ENCODE data around the gene UST. TPM values are rescaled to one million over a fixed set of nuclear protein-coding genes. Genes with fewer than 3 reads are reported as not detected.

The UST gene
- total RNA-seq, 1 experiment from 2014 or later: 32.1 TPM

DNA sequence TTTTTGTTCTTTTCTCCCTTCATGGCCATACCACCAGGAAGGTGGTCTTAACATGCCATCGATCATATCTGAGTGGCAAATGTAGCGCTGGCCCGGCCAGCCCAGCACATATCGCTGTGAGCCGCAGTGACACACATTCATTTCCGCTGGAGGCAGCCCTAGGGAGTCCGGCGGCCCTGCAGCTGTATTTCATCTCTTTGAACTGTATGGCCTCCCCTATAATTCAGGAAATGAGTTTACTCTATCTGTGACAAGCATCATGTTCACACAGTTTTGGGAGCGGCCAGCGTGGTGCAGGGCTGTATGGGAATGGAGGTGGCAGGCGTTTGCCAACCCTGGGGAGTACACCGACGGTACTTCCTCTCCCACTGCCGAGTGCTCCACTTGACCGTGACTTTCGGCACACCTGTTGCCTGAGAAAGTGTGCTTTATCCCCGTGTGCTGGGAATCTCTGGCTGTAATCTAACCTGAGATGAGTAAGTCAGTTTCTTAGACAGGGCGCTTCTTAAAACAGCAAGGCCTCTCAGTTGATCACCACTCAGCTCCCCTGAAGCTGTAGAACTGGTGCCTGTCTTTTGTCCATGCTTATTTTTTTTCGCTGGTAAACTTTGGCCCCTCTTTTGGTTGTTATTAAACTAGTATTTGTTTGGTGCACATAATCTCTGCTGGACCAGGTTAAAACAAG lies 313.6 kb downstream of the UST start:
- ChIA-PET CTCF (no interaction called here), POLR2A (no interaction called here)
- no peak for ATAC-seq
- Mint-ChIP-seq H3K9me3 (no peaks in the 10 kb centered on the region), H3K27ac (peak overlapping the region; percentile 41; the same call in 1 of the 2 replicates), H3K36me3 (no peaks in the 10 kb centered on the region), H3K4me3 (no peak overlapping the region), H3K27me3 (ENCODE audit: low read depth) (no peaks in the 10 kb centered on the region), H3K4me1 (peaks cover 26% of the 10 kb centered on the region)
- no peak for DNase-seq (ENCODE audit: low spot score)
- no peak for TF ChIP-seq ETV6 (CRISPR knock-in tag; IDR thresholded peaks at IDR 0.05)
- TF ChIP-seq, protein P1, sequence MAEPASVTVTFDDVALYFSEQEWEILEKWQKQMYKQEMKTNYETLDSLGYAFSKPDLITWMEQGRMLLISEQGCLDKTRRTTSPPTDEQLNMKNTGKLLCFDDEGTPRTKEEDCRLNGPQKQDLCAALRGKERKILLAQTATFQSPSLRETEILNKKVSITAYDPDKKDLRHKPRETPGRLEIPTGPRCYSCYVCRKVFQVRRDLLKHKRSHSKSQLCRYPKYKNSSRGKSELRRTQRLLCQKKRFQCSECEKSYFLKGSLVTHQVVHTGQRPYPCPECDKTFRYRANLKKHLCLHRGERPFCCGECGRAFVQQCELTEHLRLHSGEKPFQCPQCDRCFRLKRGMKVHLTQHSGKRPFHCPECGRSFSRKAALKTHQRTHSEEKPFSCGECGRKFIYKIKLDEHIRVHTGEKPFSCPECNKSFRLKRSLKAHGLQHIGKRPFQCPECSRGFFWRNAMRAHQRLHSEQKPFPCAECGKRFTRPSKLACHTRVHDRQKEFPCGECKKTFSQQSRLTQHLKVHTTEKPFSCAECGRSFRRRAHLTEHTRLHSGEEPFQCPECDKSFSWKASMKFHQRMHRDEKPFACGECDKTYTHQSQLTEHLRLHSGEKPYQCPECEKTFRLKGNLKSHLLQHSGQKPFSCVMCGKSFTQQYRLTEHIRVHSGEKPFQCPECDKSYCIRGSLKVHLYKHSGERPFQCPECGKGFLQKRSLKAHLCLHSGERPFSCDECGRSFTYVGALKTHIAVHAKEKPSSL (CRISPR knock-in tag; conservative IDR thresholded peaks at IDR 0.05): no peak
- TF ChIP-seq, protein P2, sequence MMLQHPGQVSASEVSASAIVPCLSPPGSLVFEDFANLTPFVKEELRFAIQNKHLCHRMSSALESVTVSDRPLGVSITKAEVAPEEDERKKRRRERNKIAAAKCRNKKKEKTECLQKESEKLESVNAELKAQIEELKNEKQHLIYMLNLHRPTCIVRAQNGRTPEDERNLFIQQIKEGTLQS (CRISPR knock-in tag; conservative IDR thresholded peaks at IDR 0.05): no peak
- TF ChIP-seq ZNF416 (CRISPR knock-in tag; IDR thresholded peaks at IDR 0.05): no peak
- no peak for TF ChIP-seq ZNF317 (CRISPR knock-in tag; IDR thresholded peaks at IDR 0.05; ENCODE audit: borderline replicate concordance, low read depth)
- no peak for TF ChIP-seq RELA (CRISPR knock-in tag; IDR thresholded peaks at IDR 0.05; ENCODE audit: borderline replicate concordance)
- TF ChIP-seq, protein P3, sequence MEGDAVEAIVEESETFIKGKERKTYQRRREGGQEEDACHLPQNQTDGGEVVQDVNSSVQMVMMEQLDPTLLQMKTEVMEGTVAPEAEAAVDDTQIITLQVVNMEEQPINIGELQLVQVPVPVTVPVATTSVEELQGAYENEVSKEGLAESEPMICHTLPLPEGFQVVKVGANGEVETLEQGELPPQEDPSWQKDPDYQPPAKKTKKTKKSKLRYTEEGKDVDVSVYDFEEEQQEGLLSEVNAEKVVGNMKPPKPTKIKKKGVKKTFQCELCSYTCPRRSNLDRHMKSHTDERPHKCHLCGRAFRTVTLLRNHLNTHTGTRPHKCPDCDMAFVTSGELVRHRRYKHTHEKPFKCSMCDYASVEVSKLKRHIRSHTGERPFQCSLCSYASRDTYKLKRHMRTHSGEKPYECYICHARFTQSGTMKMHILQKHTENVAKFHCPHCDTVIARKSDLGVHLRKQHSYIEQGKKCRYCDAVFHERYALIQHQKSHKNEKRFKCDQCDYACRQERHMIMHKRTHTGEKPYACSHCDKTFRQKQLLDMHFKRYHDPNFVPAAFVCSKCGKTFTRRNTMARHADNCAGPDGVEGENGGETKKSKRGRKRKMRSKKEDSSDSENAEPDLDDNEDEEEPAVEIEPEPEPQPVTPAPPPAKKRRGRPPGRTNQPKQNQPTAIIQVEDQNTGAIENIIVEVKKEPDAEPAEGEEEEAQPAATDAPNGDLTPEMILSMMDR (IDR thresholded peaks at IDR 0.05): no peak
- no peak for TF ChIP-seq CREB1 (CRISPR knock-in tag; IDR thresholded peaks at IDR 0.05)
- no peak for TF ChIP-seq ZNF219 (CRISPR knock-in tag; IDR thresholded peaks at IDR 0.05; ENCODE audit: borderline replicate concordance)
- no peak for TF ChIP-seq TP53 (CRISPR knock-in tag; IDR thresholded peaks at IDR 0.05)
- TF ChIP-seq, protein P4, sequence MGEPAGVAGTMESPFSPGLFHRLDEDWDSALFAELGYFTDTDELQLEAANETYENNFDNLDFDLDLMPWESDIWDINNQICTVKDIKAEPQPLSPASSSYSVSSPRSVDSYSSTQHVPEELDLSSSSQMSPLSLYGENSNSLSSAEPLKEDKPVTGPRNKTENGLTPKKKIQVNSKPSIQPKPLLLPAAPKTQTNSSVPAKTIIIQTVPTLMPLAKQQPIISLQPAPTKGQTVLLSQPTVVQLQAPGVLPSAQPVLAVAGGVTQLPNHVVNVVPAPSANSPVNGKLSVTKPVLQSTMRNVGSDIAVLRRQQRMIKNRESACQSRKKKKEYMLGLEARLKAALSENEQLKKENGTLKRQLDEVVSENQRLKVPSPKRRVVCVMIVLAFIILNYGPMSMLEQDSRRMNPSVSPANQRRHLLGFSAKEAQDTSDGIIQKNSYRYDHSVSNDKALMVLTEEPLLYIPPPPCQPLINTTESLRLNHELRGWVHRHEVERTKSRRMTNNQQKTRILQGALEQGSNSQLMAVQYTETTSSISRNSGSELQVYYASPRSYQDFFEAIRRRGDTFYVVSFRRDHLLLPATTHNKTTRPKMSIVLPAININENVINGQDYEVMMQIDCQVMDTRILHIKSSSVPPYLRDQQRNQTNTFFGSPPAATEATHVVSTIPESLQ (CRISPR knock-in tag; IDR thresholded peaks at IDR 0.05): no peak
- TF ChIP-seq ATF1 (CRISPR knock-in tag; IDR thresholded peaks at IDR 0.05): no peak
- TF ChIP-seq, protein P5, sequence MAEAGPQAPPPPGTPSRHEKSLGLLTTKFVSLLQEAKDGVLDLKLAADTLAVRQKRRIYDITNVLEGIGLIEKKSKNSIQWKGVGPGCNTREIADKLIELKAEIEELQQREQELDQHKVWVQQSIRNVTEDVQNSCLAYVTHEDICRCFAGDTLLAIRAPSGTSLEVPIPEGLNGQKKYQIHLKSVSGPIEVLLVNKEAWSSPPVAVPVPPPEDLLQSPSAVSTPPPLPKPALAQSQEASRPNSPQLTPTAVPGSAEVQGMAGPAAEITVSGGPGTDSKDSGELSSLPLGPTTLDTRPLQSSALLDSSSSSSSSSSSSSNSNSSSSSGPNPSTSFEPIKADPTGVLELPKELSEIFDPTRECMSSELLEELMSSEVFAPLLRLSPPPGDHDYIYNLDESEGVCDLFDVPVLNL (CRISPR knock-in tag; IDR thresholded peaks at IDR 0.05; ENCODE audit: borderline replicate concordance, low read depth): no peak
- TF ChIP-seq, protein P6, sequence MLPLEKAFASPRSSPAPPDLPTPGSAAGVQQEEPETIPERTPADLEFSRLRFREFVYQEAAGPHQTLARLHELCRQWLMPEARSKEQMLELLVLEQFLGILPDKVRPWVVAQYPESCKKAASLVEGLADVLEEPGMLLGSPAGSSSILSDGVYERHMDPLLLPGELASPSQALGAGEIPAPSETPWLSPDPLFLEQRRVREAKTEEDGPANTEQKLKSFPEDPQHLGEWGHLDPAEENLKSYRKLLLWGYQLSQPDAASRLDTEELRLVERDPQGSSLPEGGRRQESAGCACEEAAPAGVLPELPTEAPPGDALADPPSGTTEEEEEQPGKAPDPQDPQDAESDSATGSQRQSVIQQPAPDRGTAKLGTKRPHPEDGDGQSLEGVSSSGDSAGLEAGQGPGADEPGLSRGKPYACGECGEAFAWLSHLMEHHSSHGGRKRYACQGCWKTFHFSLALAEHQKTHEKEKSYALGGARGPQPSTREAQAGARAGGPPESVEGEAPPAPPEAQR (CRISPR knock-in tag; IDR thresholded peaks at IDR 0.05): no peak

Measured in WTC11 (cell line).